Activated T-helper 1 cell treated with anti-CD3 and anti-CD28 coated beads, Interleukin-12 subunit alpha, Interleukin-12 subunit beta, Interleukin-2, Interleukin-4 antibody, amounts not matched to agents 30 ng/mL and 10 ng/mL and 1 ng/mL, durations not matched to agents 14 hours and 24 hours and 36 hours (primary cell): ENCODE results near the gene CLDN14. TPM values are rescaled to one million over a fixed set of nuclear protein-coding genes. Genes with fewer than 3 reads are reported as not detected.

Experiments
- DNase-seq: peaks from one replicate; pipeline ENCODE4 v3.0.0; 2021; ENCODE audit warnings: low spot score
- H3K27ac Mint-ChIP-seq: one replicate; pipeline ENCODE4 v1.8.0; 2021; ENCODE audit warnings: mild to moderate bottlenecking, mixed read lengths
- H3K27me3 Mint-ChIP-seq: one replicate; pipeline ENCODE4 v1.8.0; 2022; ENCODE audit warnings: mild to moderate bottlenecking, moderate library complexity, mixed read lengths; ENCODE audit not compliant: insufficient read depth
- H3K36me3 Mint-ChIP-seq: one replicate; pipeline ENCODE4 v1.8.0; 2021; ENCODE audit warnings: low read depth, mixed read lengths
- H3K4me1 Mint-ChIP-seq: one replicate; pipeline ENCODE4 v1.8.0; 2021; ENCODE audit warnings: low read depth, mixed read lengths
- H3K4me3 Mint-ChIP-seq: one replicate; pipeline ENCODE4 v1.8.0; 2021; ENCODE audit warnings: mild to moderate bottlenecking, moderate library complexity, mixed read lengths
- H3K9me3 Mint-ChIP-seq: one replicate; pipeline ENCODE4 v1.8.0; 2021; ENCODE audit warnings: mixed read lengths
- intact Hi-C: fragments of 100-400 bp; cut with micrococcal nuclease; formaldehyde crosslinking; loops from one replicate; pipeline ENCODE4 v1.15.1; 2024
- total RNA-seq: library from RNA; stranded (reverse); gene quantifications from 2 replicates; pipeline ENCODE4 v1.2.3, GENCODE V29; 2022

Gene CLDN14
- total RNA-seq, 1 donor from 2014 or later, result not detected

DNA sequence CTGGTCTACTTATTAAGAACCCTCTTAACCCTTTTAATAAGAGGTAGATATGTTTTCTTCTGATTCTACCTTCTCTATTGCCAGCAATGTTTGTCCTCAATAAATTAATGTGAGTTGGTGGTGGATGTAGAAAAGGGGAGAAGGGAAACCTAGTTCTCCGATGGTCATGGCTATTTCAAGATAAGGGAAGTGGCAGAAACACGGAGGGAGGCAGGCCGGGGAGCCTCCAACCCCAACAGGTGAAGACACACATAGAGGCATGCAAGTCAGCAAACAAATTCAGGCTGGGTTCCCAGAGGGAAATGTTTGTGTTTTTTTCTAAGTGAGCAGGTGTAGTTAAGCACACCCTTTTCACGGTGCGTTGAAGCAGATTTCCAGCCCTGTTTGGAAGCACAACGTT is 31.0 kb upstream of the CLDN14 start:
- Mint-ChIP-seq H3K9me3 (no peaks in the 10 kb centered on the region), H3K4me3 (no peak overlapping the region), H3K27ac (no peak overlapping the region), H3K27me3 (peaks cover 5% of the 10 kb centered on the region), H3K36me3 (no peaks in the 10 kb centered on the region), H3K4me1 (no peaks in the 10 kb centered on the region)
- intact Hi-C loops, result no loop called here
- DNase-seq, result no peak

DNA sequence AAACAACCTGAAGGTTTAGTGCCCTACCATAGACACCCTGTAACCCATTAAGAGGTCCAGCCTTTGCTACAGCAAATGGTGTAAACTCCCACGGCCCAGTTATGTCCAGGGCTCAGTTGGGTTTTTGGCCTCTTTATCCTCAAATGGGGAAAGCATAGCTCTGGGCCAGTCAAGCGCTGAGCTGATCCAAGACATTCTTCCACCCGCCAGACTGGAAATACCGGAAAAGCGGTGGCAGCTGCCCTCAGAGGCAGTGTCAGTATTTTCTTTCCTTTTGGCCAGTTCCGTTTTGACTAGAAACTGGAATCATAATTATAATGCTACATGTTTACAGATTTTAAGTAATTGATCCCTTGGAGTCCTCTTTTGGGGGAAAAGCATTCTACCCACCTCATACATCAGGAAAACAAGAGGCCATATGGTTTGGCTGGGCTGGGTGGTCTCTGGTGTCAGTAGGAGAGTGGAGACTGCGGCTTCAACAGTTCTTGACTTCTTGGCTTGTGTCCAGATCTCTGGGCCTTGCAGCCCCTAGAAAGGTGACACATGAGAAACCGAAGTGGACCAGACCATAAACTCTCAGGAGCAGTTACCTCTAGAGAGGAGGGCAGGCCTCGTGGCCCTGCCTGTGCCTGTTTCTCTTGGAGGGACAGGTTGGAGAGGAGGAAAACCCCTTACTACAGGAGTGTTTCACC is 30.2 kb upstream of the CLDN14 start:
- intact Hi-C loops, result loop anchor here (10.0 kb wide), 1 partner anchor 495 kb away; the partner anchor contains the start of gene RIPPLY3
- Mint-ChIP-seq H3K4me1 (no peaks in the 10 kb centered on the region), H3K27ac (no peak overlapping the region), H3K4me3 (no peak overlapping the region), H3K9me3 (no peaks in the 10 kb centered on the region), H3K27me3 (peaks cover 5% of the 10 kb centered on the region), H3K36me3 (no peaks in the 10 kb centered on the region)
- DNase-seq, result no peak

DNA sequence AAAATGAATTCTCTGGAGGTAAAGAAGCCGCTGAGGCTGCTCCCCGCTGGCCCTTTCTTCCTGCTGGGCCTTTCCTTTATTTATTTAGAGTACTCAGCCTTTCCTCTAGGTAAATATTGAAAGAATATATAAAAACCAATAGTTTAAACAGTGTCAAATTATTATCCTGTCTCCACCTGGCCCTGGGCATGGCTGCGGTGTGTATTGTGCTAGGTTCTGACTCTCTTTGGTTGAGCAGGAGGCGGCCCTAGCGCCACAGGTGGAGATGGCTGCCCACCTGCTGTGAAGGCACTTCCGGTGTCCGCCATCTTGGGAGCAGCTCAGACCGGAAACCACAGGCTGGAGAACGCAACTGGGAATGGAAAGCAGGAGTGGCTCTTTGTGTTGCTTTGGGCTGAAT is 29.0 kb upstream of the CLDN14 start:
- Mint-ChIP-seq H3K9me3 (no peaks in the 10 kb centered on the region), H3K27me3 (peaks cover 7% of the 10 kb centered on the region), H3K4me3 (no peak overlapping the region), H3K27ac (no peak overlapping the region), H3K4me1 (no peaks in the 10 kb centered on the region), H3K36me3 (no peaks in the 10 kb centered on the region)
- intact Hi-C loops, result loop anchor here (10.0 kb wide), 1 partner anchor 496 kb away; the partner anchor contains the start of gene RIPPLY3
- no peak for DNase-seq

DNA sequence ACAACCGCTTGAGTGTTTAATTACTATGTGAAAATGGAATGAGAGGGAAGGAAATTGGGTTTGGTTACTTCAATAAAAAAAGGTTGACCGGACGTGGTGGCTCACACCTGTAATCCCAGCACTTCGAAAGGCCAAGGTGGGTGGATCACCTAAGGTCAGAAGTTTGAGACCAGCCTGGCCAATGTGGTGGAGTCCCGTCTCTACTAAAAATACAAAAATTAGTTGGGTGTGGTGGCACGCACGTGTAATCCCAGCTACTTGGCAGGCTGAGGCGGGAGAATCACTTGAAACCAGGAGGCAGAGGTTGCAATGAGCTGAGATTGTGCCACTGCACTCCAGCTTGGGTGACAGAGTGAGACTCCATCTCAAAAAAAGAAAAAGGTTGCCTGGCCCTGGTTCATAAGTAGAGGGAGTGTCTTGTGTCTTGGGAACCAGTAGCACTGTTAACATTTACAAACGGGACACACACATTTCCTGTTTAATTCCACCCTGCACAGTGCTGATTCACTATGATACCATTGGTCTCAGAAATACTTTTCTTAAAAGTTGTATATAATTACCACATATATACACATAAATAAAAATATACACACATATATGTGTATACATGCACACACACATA is 27.6 kb upstream of the CLDN14 start:
- intact Hi-C loops, result loop anchor here (10.0 kb wide), 1 partner anchor 497 kb away; the partner anchor contains the start of gene RIPPLY3
- no peaks in the 10 kb centered on the region for H3K9me3 Mint-ChIP-seq
- no peaks in the 10 kb centered on the region for H3K4me1 Mint-ChIP-seq
- no peak overlapping the region for H3K27ac Mint-ChIP-seq
- DNase-seq, result no peak
- H3K27me3 Mint-ChIP-seq, result peaks cover 9% of the 10 kb centered on the region
- H3K4me3 Mint-ChIP-seq, result no peak overlapping the region
- no peaks in the 10 kb centered on the region for H3K36me3 Mint-ChIP-seq

DNA sequence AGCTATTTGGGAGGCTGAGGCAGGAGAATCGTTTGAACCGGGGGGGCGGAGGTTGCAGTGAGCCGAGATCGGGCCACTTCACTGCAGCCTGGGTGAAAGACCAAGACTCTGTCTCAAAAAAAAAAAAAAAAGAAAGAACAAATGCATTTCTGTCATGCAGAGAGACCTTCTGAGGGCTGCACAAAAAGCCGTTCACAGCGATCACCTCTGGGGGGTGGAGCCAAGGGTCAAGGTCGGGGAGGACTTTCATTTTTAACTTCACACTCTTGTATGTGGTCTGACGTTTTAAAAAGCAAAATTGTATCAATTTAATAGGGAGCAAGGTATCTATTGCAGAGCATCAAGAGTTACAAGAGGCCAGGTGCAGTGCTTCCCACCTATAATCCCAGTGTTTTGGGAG is 26.6 kb upstream of the CLDN14 start:
- Mint-ChIP-seq H3K9me3 (no peaks in the 10 kb centered on the region), H3K4me1 (no peaks in the 10 kb centered on the region), H3K4me3 (no peak overlapping the region), H3K27me3 (peaks cover 9% of the 10 kb centered on the region), H3K27ac (no peak overlapping the region), H3K36me3 (no peaks in the 10 kb centered on the region)
- intact Hi-C loops, result loop anchor here (10.0 kb wide), 1 partner anchor 498 kb away; the partner anchor contains the start of gene RIPPLY3
- DNase-seq, result no peak

DNA sequence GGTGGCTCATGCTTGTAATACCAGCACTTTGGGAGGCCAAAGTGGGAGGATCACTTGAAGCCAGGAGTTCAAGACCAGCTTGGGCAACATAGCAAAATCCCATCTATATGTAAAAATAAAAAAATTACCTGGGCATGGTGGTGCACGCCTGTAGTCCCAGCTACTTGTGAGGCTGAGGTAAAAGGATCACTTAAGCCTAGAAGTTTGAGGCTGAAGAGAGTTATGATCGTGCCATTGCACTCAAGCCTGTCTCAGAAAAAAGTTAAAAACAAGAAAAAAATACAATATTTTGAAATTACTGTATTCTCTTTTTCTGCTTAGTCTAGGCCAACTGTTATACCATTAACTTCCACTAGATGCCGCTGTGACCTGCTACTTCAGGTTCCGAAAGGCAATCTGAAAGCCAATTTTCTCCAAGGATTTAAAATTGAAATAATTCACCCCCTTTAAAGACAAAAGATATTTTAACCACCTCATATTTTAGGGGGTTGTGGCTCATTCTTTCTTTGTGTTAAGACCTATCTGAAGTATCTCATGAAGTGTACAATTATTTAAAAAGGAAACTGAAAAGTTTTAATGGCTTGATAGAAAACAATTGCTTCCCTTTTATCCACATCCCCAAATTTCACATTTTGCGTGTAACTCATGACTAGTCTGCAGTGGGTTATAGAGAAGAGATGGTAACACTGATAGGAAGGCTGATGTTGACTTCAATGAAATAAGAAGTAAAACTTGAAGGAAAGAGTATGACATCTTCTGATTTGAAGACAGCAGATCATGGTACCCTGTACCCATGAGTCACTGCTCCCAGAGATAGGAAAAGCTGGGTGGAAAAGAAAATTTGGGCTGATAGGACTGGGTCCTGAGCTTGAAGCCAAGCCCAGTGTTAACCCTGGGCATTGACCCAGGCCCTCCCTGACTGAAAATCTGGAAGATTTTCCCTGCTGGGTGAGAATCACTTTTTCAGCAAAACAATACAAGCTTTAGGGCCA is 24.4 kb upstream of the CLDN14 start:
- H3K9me3 Mint-ChIP-seq, result no peaks in the 10 kb centered on the region

DNA sequence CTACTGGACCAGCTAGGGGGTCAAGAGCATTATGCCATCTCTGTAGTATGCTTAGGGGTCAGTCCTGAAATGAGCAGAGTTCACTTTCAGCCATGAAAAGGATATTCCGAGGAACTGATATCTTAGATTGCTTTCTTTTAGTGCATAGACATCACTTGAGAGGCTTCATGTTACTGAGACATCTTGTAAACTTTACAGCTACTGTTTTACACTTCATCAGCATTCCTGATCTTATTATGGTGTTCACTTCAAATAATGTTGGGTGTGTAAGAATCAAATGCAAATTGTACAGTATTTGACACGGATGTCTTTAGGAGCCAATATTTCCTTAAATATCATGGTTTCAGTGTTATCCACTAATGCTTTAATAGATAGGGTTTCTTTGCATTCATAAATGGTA is 22.4 kb upstream of the CLDN14 start:
- intact Hi-C loops, result loop anchor here (10.0 kb wide), 1 partner anchor 502 kb away; the partner anchor contains the start of gene RIPPLY3
- Mint-ChIP-seq H3K27ac (no peak overlapping the region), H3K4me1 (no peaks in the 10 kb centered on the region), H3K27me3 (peaks cover 8% of the 10 kb centered on the region), H3K9me3 (no peaks in the 10 kb centered on the region), H3K4me3 (no peak overlapping the region), H3K36me3 (no peaks in the 10 kb centered on the region)
- DNase-seq, result no peak

More for the DNA sequence above, 24.4 kb upstream of the CLDN14 start:
- Mint-ChIP-seq H3K36me3 (no peaks in the 10 kb centered on the region), H3K27me3 (peaks cover 8% of the 10 kb centered on the region), H3K4me3 (no peak overlapping the region), H3K27ac (no peak overlapping the region), H3K4me1 (no peaks in the 10 kb centered on the region)
- DNase-seq, result no peak
- intact Hi-C loops, result loop anchor here (1.0 to 10.0 kb wide), 3 partner anchors 85 to 500 kb away; partner anchors contain the start of gene RIPPLY3

DNA sequence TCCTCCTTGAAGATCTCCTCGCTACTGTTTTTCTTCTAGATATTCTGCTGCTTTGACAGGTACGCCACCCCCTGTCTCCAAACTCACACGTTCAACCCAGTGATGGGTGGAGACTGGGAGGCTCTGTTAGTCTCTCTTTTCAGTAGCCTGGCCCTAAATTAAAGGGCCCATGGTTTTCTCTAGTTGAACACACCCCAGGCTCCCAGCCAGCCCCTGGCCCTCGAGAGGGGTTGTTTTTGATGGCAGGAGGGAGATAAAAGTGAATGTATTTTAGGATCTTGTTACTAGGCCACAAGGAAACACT is 21.6 kb upstream of the CLDN14 start:
- H3K4me1 Mint-ChIP-seq, result no peaks in the 10 kb centered on the region
- no peaks in the 10 kb centered on the region for H3K9me3 Mint-ChIP-seq
- intact Hi-C loops, result loop anchor here (10.0 kb wide), 1 partner anchor 503 kb away; the partner anchor contains the start of gene RIPPLY3
- peaks cover 8% of the 10 kb centered on the region for H3K27me3 Mint-ChIP-seq
- no peak overlapping the region for H3K27ac Mint-ChIP-seq
- no peak overlapping the region for H3K4me3 Mint-ChIP-seq
- DNase-seq, result no peak
- H3K36me3 Mint-ChIP-seq, result no peaks in the 10 kb centered on the region

DNA sequence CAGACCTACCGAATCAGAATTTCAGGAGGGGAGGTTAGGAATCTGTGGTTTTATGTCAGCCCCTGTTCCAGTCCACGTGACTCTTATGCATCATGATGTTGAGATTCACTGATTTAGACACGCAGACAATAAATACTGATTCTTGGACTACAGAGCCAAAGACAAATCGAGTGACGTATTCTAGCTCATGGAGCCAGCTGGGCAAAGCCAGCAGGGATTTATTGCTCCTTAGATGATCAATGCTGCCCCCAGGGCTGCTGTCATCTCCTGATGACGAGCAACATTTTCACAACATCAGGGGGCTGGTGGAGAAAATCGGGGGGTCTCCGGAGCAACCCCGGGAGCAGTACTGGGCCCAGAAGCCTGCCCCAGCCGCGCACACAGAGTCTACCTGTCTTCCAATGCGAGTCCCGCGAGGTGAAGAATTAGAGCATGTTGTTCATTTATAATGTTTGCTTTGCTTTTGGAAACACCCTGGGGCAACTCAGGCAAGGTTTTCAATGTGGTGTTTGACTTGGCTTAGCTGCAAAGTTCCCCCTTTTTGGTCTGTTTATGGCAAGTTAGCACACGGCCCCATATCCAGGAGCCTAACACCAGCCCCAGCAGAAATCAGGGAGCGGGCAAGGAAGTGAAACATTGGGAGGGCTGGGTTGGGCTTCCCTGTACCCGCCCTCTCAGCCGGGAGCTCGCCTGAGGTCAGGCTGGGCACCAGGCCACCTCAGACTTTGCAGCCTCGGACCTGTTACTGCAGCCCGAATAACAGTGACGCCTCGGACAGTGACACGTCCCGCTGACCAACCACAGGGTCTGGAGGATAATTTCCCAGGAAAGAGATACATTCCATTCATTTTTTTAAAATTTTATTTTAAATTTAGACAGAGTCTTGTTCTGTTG is 19.9 kb upstream of the CLDN14 start:
- DNase-seq, result no peak
- intact Hi-C loops, result loop anchor here (10.0 kb wide), 1 partner anchor 505 kb away; the partner anchor contains the start of gene RIPPLY3
- no peaks in the 10 kb centered on the region for H3K4me1 Mint-ChIP-seq
- H3K27me3 Mint-ChIP-seq, result peaks cover 8% of the 10 kb centered on the region
- H3K27ac Mint-ChIP-seq, result no peak overlapping the region
- H3K4me3 Mint-ChIP-seq, result no peak overlapping the region
- H3K9me3 Mint-ChIP-seq, result no peaks in the 10 kb centered on the region
- no peaks in the 10 kb centered on the region for H3K36me3 Mint-ChIP-seq

DNA sequence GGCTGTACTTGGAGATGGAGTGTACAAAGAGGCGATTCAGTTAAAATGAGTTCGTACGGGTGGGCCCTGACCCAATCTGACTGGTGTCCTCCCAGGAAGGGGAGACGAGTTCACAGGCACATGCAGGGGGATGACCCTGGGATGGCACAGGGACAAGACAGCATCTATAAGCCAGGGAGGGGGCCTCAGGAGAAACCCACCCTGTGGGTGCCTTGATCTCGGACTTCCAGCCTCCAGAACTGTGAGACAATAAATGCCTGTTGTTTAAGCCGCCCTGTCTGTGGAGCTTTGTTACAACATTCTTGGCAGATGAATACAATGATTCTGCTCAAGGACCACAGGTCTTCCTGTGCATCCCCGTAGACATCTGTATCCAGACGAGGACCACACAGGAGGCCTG is 14.6 kb upstream of the CLDN14 start:
- Mint-ChIP-seq H3K4me1 (no peaks in the 10 kb centered on the region), H3K27me3 (peaks cover 4% of the 10 kb centered on the region), H3K27ac (no peak overlapping the region), H3K9me3 (no peaks in the 10 kb centered on the region), H3K4me3 (no peak overlapping the region), H3K36me3 (no peaks in the 10 kb centered on the region)
- no peak for DNase-seq
- intact Hi-C loops, result no loop called here

DNA sequence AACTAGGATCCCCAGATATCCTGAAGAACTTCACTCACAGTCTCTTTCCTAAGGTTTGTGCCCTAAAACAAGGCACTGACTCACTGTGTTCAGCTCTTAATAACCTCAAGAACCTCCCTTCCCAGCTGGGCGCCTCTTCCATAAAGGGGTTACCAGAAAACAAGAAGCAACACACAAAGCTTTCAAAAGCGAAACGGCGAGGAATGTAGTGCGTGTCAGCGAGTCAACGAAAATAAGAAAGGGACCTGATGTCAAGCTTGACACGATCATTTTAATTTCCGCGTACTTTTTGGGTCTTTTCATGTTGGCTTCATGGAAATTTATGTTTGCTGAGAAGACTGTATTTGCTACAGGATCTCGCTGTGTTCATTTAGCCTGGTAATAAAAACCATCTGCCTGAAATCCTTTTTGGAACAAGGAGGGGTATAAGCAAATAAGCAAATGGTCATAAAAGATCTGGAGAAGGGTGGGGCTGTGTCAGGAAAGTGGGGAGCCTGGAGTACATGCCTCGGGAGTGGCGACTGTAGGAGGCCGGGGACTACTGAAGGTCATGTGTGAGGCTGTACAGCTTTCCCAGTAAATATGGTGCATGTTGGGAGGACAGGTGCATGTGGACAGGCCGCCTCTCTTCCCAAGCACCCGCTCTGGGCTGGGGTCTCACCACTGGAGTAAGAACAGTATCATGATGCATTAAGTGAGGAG is 11.4 kb upstream of the CLDN14 start:
- intact Hi-C loops, result no loop called here
- DNase-seq, result no peak
- Mint-ChIP-seq H3K9me3 (no peaks in the 10 kb centered on the region), H3K27ac (no peak overlapping the region), H3K36me3 (no peaks in the 10 kb centered on the region), H3K4me1 (no peaks in the 10 kb centered on the region), H3K4me3 (no peak overlapping the region), H3K27me3 (peaks cover 6% of the 10 kb centered on the region)
